HG02588 (cell line): ENCODE data around the gene LY6G5B.

Experiments used
- ATAC-seq: cut with Tn5 transposase; IDR thresholded peaks from one replicate; pipeline ENCODE4 v1.9.1; 2021; ENCODE audit warnings: mild to moderate bottlenecking, moderate library complexity; ENCODE audit not compliant: unreplicated experiment

Gene LY6G5B

DNA sequence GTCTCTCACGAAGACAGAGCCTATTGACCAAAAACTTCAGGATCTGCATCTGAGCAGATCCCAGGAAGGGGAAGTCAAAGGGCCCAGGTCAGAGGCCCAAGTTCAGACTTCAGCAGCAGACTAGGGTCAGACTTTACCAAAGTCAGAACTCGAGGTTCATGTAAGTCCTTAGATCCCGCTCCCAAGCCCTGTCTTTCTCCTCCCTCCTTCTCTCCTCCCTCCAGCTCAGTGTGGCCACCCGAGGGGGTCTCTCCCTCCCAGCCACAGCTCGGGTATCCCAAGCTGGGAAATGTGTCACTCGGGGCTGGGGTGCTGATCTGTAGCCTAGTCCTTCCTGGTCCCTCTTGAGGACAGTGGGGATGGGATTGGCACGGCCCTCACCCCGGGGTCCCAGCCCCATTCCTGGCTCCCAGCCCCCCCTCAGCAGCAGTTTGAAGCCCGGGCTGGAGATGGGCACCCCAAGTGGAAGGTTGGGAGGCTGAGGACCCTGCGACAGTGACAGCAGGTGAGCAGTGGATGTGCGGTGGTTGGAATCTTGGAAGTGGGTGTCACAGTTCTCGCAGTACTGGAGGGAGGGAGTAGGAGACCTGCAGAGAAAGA, 7.6 kb upstream of the LY6G5B start:
- no peak for ATAC-seq

- no peak for ATAC-seq
Observed at GRCh38 chr6:31663126-31663960, 6.4 kb upstream of the LY6G5B start.

- no peak for ATAC-seq
Observed at GRCh38 chr6:31663961-31664789, 5.6 kb upstream of the LY6G5B start.

GRCh38 chr6:31664790-31665500, 4.8 kb upstream of the LY6G5B start, which contains the start of gene GPANK1:
Gene GPANK1 (minus strand): TSS chr6:31664997. CDS start chr6:31664478, 519 bp downstream.
- ATAC-seq, result peak; percentile 26

- ATAC-seq, result peak; percentile 67
Observed at GRCh38 chr6:31665501-31666336, 4.1 kb upstream of the LY6G5B start, which contains the start of gene CSNK2B. Gene CSNK2B (plus strand): TSS chr6:31666080. CDS start chr6:31666832, 752 bp downstream.

- ATAC-seq, result no peak
Observed at GRCh38 chr6:31666337-31666965, 3.3 kb upstream of the LY6G5B start.

DNA sequence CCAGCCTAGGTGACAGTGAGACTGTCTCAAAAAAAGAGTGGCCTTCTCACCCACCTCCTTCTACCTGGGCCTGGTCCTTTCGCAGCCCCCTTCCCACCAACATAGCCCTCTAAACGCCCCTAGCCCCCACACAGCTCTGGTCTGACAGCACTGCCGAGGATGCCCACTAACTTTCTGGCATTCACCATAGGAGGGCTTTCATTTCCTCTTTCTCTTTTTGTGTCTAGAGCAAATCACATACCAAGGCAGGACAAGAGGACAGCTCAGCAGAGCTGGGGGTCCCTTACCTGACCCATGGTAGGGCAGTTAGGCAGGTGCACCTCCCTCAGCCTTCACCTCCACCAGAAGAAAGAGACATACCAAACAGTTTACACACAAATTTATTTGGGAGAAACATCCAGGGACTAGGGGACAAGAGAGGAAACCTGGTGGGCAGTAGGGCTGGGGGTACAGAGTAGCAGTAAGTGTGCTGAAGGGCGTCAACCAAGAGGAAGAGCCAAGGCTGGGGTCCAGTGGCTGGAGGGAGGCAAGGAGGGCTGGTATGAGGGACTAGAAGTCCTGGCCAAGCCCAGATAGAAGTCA, 6.6 kb downstream of the LY6G5B start:
- no peak for ATAC-seq

GRCh38 chr6:31676904-31677303, 7.1 kb downstream of the LY6G5B start:
- no peak for ATAC-seq

- no peak for ATAC-seq
Observed at GRCh38 chr6:31677955-31678354, 8.2 kb downstream of the LY6G5B start.

DNA sequence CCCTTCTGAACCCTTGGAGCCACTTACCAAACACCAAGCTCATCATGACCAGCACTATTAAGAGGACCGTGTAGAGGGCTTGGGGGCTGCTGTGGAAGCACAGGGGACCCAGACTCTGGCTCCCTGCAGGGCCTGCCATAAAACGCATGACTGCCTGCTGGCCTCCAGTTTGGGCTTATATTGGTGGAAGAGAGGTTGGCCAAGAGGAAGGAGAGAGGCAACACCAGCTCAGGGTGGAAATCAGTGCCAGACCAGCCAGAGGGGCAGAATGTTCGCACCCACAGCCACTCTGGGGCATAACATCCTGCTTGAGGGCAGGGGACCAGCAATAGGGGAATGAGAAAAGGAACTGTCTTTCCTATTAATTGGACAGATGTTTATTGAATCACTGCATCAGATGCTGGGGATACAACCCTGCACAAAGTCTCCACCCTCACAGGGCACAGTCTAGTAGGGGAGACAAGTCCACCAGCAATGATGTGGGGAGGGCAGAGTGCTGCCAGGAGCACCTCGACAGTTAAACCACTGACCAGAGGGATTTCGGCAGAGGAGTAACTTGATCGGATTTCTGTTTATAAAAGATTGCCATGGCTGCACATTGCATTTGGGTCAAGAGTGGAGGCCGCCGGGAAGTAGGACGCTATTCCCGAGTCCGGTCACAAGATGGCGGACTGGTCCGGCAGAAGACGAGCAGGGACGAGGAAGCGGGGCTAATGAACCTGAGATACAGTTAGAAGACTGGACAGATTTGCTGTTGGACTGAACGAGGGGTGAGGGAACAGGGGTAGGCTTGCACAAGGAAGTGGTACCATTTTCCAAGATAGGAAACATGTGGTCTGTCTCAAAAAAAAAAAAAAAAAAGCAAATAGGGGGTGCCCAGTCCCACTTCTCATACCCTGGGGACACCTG, 10.7 kb downstream of the LY6G5B start, which contains the start of gene LY6G5C:
Gene LY6G5C, minus strand, starts transcription at position 842 of the 909 bp plus-strand sequence. Its CDS starts 694 bp downstream, at position 148.
- no peak for ATAC-seq

DNA sequence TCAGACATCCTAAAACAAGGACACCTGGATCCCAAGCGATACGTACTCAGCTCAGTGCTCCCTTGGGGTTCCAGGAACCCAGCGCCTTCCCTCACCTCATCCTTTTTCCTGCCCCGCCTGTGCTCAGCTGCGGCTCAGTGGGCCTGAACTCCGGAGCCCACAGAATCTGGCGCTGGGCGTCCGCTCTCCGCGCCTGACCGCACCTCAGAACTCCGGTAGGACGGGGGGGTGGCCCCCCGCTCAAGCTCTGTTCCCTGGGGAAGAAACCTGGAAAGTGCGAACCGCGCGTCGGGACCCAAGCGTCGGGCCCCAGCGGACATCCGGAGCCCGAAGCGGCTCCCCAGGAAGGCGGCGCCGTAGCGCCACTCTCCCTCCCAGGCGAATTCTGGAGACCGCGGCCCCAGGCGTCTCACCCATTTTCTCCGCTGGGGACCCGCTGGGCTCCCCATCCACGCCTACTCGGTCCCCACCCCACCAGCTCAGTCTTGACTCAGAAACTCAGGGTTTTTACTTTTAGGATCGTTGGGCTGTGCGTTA, 11.4 kb downstream of the LY6G5B start:
- ATAC-seq, result no peak

DNA sequence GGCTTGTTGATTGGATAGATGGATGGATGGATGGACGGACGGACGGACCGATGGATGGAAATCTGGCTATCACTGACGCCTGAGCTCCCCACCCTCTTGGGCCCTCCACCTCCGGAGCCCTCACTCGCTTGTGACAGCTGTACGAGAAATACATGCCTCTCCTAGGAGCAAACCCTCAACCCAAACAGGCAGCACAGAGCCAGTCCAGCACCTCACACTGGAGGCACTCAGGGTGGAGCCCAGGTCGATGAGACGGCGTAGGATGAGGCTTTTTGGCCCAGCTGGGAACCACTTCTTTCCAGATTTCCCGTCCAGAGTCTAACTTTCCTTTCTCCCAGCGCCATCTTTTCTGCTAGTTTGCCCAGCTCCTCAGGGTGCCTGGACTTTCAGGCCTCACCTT, 13.8 kb downstream of the LY6G5B start:
- ATAC-seq, result no peak

DNA sequence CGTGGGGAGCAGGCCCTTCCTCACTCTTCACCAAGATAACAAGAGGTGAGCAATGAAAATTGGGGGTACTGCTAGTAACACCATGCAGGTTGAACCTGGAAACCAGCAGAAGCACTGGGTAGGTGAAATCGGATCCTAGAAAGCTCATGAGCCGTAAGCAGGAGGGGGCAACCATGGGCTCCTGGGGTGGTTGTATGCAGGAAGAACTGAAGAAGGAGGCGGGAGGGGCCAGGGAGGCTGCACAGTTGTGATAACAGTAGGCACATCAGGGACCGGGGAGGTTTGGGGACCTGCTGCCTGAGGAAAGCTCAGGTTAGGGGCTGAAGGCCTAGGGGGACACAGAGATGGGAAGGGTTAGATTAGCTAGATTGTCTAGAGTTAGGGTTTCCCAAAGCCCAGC, 16.7 kb downstream of the LY6G5B start:
- no peak for ATAC-seq

- ATAC-seq, result no peak
Observed at GRCh38 chr6:31687321-31687720, 17.5 kb downstream of the LY6G5B start.

DNA sequence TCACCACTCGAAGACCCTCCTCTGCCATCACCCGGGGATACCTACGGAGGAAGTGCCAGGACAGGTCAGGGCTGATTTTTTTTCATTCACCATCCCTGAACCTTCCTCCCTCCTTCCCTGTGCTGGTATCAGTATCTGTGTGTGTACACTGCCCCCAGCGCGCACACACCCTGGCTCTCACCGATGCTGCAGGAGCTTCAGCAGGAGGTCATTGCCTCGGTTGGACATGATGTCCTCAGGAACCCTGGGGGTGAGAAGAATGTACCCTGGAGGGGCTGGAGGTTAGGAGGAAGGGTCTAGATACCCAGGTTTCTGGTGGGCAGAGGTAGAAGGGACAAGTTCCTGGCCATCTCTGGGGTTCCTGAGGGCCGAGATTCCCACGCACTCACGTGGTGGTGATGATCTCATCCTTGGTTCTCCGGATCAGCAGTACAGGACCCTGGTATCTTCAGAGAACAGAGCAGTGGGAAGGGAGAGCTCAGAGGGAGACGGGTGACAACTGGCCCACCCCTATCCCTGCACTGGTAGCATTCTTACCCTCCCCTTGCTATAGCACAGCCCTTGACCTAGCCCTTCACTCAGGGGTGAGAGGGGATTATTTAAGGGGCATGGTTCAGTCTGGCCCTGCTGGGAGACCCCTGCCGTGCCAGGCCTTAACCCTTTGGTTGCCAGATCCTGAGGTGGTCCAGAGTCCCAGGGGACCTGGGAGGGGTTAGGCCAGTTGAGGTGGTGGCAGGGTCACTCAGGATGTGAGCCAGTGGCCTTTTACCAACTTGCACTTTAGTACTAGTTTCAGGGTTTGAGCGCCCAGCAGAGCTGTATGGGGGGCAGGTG, 18.3 kb downstream of the LY6G5B start:
- ATAC-seq, result no peak

DNA sequence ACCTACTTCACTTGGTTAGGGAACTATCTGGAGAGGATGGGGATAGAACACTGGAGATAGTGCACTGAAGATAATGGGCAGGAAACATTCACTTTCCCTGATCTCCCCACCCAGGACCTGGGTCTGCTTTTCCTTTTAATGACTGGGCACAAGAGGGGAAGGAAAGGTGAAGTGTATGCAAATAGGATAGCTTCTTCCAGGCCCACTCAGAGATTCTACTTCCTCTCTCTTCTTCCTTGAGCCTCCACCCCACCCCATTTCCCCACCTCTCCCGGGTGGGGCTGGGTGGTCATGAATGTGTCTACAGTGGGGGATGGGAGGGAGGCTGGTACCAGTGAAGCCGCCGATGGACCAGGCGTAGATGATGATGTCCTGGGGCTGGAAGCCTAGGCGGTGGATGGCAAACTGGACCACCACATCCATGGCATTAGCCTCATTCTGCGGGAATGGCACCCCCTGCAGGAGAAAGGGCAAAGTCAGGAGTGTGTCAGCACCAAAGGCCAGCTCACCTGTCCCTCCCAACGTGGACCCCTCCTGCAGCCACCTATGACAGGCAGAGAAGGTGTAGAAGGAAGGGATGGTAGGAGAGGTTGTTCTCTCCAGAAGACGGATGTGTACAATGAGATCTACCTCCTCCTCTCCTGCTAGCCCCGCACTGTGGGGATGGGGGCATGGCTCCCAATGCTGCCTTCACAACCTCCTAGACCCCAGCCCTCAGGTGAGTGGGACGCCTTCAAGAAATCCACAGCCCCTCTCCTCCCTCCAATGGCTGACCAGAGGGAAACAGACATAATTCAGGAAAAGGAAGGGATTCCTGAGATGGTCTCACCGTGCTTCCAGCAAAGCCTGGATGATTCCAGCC, 19.7 kb downstream of the LY6G5B start:
- ATAC-seq, result no peak
